ENCODE data around the gene HMOX2.

DNA sequence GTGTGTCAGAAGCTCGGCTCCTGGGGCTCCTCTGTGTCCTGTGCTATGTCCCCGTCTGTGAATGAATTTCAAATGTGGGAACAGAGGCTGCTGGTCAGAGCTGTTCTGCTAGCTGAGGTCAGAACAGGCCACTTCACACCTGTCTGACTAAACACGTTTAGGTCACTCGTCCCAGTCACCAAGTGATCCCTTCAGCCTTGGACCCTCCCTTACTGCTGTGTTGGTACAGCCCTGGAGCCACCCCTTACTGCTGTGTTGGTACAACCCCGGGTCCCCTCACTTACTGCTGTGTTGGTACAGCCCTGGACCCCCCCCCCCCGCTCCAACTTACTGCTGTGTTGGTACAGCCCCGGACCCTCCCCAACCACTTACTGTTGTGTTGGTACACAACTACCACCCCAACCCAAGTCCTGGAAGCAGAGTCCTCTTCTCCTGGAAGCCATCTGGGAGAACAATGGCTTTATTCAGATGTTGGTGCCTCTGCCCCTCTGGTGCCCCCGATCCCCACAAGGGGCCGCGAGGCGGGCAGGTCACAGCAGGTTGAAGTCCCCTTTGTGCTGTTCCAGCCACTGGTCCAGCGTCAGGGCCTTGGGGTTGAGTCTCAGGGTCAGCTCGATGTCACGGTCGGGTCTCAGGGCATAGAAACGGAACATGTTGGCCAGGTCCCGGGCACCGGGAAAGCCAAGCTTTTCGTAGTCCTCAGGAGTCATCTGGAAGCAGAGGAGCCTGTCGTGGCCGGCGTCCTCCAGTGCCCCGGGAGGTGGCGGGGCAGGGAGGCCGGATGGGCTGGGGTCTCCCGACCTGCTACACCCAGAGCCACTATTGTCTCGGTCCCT, 14.7 kb upstream of the HMOX2 start:
- TF ChIP-seq POLR2A (IDR thresholded peaks at IDR 0.05), result no peak
- TF ChIP-seq, protein P1, sequence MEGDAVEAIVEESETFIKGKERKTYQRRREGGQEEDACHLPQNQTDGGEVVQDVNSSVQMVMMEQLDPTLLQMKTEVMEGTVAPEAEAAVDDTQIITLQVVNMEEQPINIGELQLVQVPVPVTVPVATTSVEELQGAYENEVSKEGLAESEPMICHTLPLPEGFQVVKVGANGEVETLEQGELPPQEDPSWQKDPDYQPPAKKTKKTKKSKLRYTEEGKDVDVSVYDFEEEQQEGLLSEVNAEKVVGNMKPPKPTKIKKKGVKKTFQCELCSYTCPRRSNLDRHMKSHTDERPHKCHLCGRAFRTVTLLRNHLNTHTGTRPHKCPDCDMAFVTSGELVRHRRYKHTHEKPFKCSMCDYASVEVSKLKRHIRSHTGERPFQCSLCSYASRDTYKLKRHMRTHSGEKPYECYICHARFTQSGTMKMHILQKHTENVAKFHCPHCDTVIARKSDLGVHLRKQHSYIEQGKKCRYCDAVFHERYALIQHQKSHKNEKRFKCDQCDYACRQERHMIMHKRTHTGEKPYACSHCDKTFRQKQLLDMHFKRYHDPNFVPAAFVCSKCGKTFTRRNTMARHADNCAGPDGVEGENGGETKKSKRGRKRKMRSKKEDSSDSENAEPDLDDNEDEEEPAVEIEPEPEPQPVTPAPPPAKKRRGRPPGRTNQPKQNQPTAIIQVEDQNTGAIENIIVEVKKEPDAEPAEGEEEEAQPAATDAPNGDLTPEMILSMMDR (IDR thresholded peaks at IDR 0.05), result no peak
- no peak for TF ChIP-seq EP300 (IDR thresholded peaks at IDR 0.05; ENCODE audit: low read depth)

Measured in transverse colon (tissue), 3 donors.